H9 (cell line): ENCODE results near the gene BTNL3. TPM values are rescaled to one million over a fixed set of nuclear protein-coding genes. Genes with fewer than 3 reads are reported as not detected.

Experiments used
- DNase-seq: peaks from one replicate; pipeline ENCODE4 v3.0.0-alpha.2; 2017
- H2AFZ ChIP-seq: one replicate; pipeline ENCODE4 v1.6.1; 2013; ENCODE audit warnings: mild to moderate bottlenecking, low read length, control low read depth, moderate library complexity
- H2AK5ac ChIP-seq: 2 replicates; pipeline ENCODE4 v1.6.1; 2013; ENCODE audit warnings: low read length, control low read depth, mixed read lengths; ENCODE audit not compliant: insufficient read length
- H2BK120ac ChIP-seq: one replicate; pipeline ENCODE4 v1.6.1; 2013; ENCODE audit warnings: low read depth, mild to moderate bottlenecking, low read length, control low read depth, inconsistent platforms; ENCODE audit not compliant: poor library complexity, severe bottlenecking
- H2BK12ac ChIP-seq: 2 replicates; pipeline ENCODE4 v1.6.1; 2013; ENCODE audit warnings: low read length, control low read depth, mixed read lengths, low read depth; ENCODE audit not compliant: insufficient read length
- H2BK15ac ChIP-seq: 2 replicates; pipeline ENCODE4 v1.6.1; 2013; ENCODE audit warnings: low read depth, low read length, control low read depth
- H2BK20ac ChIP-seq: one replicate; pipeline ENCODE4 v1.6.1; 2013; ENCODE audit warnings: low read depth, mild to moderate bottlenecking, low read length, control low read depth, inconsistent platforms; ENCODE audit not compliant: poor library complexity, severe bottlenecking
- H2BK5ac ChIP-seq: 2 replicates; pipeline ENCODE4 v1.6.1; 2013; ENCODE audit warnings: low read length, control low read depth, mixed read lengths; ENCODE audit not compliant: insufficient read length
- H3K14ac ChIP-seq: 2 replicates; pipeline ENCODE4 v1.6.1; 2013; ENCODE audit warnings: low read length, control low read depth; ENCODE audit not compliant: insufficient read depth
- H3K18ac ChIP-seq: 2 replicates; pipeline ENCODE4 v1.6.1; 2013; ENCODE audit warnings: low read depth, mild to moderate bottlenecking, mixed read lengths, low read length, control low read depth; ENCODE audit not compliant: insufficient read length
- H3K23ac ChIP-seq: 2 replicates; pipeline ENCODE4 v1.6.1; 2013; ENCODE audit warnings: low read length, control low read depth, mixed read lengths, low read depth; ENCODE audit not compliant: insufficient read length
- H3K23me2 ChIP-seq: 2 replicates; pipeline ENCODE4 v1.6.1; 2013; ENCODE audit warnings: low read depth, mild to moderate bottlenecking, mixed read lengths, low read length, control low read depth; ENCODE audit not compliant: insufficient read length, poor library complexity, severe bottlenecking
- H3K27ac ChIP-seq: 2 replicates; pipeline ENCODE4 v1.5.1; 2013; ENCODE audit warnings: low read length, control low read depth, mixed read lengths, low read depth; ENCODE audit not compliant: insufficient read length
- H3K27me3 ChIP-seq: 2 replicates; pipeline ENCODE4 v1.6.1; 2013; ENCODE audit warnings: low read length, control low read depth, inconsistent platforms; ENCODE audit not compliant: insufficient read depth
- H3K4ac ChIP-seq: 2 replicates; pipeline ENCODE4 v1.6.1; 2013; ENCODE audit warnings: low read depth, mild to moderate bottlenecking, control low read depth, inconsistent platforms, low read length, moderate library complexity
- H3K4me1 ChIP-seq: 2 replicates; pipeline ENCODE4 v1.6.1; 2013; ENCODE audit warnings: low read length, control low read depth, inconsistent platforms; ENCODE audit not compliant: insufficient read depth
- H3K4me2 ChIP-seq: 2 replicates; pipeline ENCODE4 v1.6.1; 2013; ENCODE audit warnings: low read length, control low read depth, mixed read lengths; ENCODE audit not compliant: insufficient read length, insufficient read depth
- H3K56ac ChIP-seq: 2 replicates; pipeline ENCODE4 v1.6.1; 2013; ENCODE audit warnings: low read depth, mild to moderate bottlenecking, mixed read lengths, low read length, control low read depth; ENCODE audit not compliant: insufficient read length
- H3K79me1 ChIP-seq: 2 replicates; pipeline ENCODE4 v1.6.1; 2013; ENCODE audit warnings: low read depth, mild to moderate bottlenecking, moderate library complexity, low read length, control low read depth, inconsistent platforms; ENCODE audit not compliant: insufficient read depth, poor library complexity, severe bottlenecking
- H3K79me2 ChIP-seq: 2 replicates; pipeline ENCODE4 v1.6.1; 2013; ENCODE audit warnings: low read length, control low read depth, inconsistent platforms; ENCODE audit not compliant: insufficient read depth
- H3K9ac ChIP-seq: 2 replicates; pipeline ENCODE4 v1.6.1; 2013; ENCODE audit warnings: low read length, control low read depth, mixed read lengths; ENCODE audit not compliant: insufficient read length; ENCODE audit errors: extremely low read depth
- H3K9me3 ChIP-seq: one replicate; pipeline ENCODE4 v1.6.1; 2013; ENCODE audit warnings: low read depth, low read length, inconsistent platforms; ENCODE audit not compliant: control insufficient read depth
- H3T11ph ChIP-seq: one replicate; pipeline ENCODE4 v1.6.1; 2013; ENCODE audit warnings: mild to moderate bottlenecking, low read length, control low read depth, inconsistent platforms
- H4K20me1 ChIP-seq: one replicate; pipeline ENCODE4 v1.6.1; 2013; ENCODE audit not compliant: control insufficient read depth, insufficient read length, insufficient read depth
- H4K5ac ChIP-seq: 2 replicates; pipeline ENCODE4 v1.6.1; 2013; ENCODE audit warnings: low read depth, mild to moderate bottlenecking, mixed read lengths, low read length, control low read depth; ENCODE audit not compliant: insufficient read length
- H4K8ac ChIP-seq: replicated peaks from 2 replicates; pipeline ENCODE4 v1.6.1; 2013; ENCODE audit warnings: low read length, control low read depth, mixed read lengths, low read depth; ENCODE audit not compliant: insufficient read length
- H4K91ac ChIP-seq: 2 replicates; pipeline ENCODE4 v1.6.1; 2013; ENCODE audit warnings: low read depth, mild to moderate bottlenecking, moderate library complexity, mixed read lengths, low read length, control low read depth; ENCODE audit not compliant: insufficient read length
- H3K27ac Mint-ChIP-seq, 3 experiments: 2 replicates in 2 of 3; 3 replicates in 1 of 3; pipeline ENCODE4 v1.8.0; 2020 to 2021; ENCODE audit warnings: mixed read lengths in 3 of 3, mild to moderate bottlenecking in 1 of 3, moderate library complexity in 1 of 3
- H3K27me3 Mint-ChIP-seq: 2 replicates; pipeline ENCODE4 v1.8.0; 2021; ENCODE audit warnings: low read depth, mild to moderate bottlenecking, moderate library complexity, mixed read lengths
- H3K36me3 Mint-ChIP-seq, 3 experiments: 2 replicates in 2 of 3; 3 replicates in 1 of 3; pipeline ENCODE4 v1.8.0; 2020 to 2021; ENCODE audit warnings: low read depth in 3 of 3, mixed read lengths in 3 of 3; ENCODE audit not compliant: insufficient read depth in 1 of 3
- H3K4me1 Mint-ChIP-seq, 2 experiments: 2 replicates each; pipeline ENCODE4 v1.8.0; 2020; ENCODE audit warnings: mixed read lengths in 2 of 2
- H3K4me3 Mint-ChIP-seq, 2 experiments: 2 replicates in 1 of 2; 3 replicates in 1 of 2; pipeline ENCODE4 v1.8.0; 2020 to 2021; ENCODE audit warnings: mild to moderate bottlenecking in 2 of 2, mixed read lengths in 2 of 2, moderate library complexity in 1 of 2
- H3K9me3 Mint-ChIP-seq, 2 experiments: 2 replicates in 1 of 2; 3 replicates in 1 of 2; pipeline ENCODE4 v1.8.0; 2020; ENCODE audit warnings: mild to moderate bottlenecking in 2 of 2, mixed read lengths in 2 of 2, moderate library complexity in 1 of 2
- CTCF ChIP-seq: fragments of 200-600 bp; sonication (generic); conservative IDR thresholded peaks from 3 replicates; pipeline ENCODE4 v1.8.0; 2021; ENCODE audit warnings: antibody characterized with exemption, mild to moderate bottlenecking
- WGBS: extraction: QIAGEN DNeasy Blood & Tissue Kit; methylation state at CpG from one replicate; pipeline ENCODE4 v1.1.7; 2013; ENCODE audit warnings: missing lambda C conversion rate, low lambda C conversion rate, mixed read lengths; ENCODE audit not compliant: insufficient read length; ENCODE audit errors: extremely low coverage; 5-methylcytosine and 5-hydroxymethylcytosine counted together
- total RNA-seq: library from RNA; stranded (reverse); gene quantifications from 2 replicates; pipeline ENCODE4 v1.2.1, GENCODE V29; 2021

BTNL3 gene
- total RNA-seq, 1 experiment from 2014 or later = not detected

- Histone ChIP-seq H2BK120ac (no peak overlapping the region), H3K9ac (no peak overlapping the region), H3K27ac (no peak overlapping the region), H2BK15ac (no peak overlapping the region), H3K23ac (no peak overlapping the region), H3K27me3 (peaks cover 40% of the 10 kb centered on the region; the same call in 1 of the 2 replicates), H3K4ac (no peak overlapping the region), H2BK5ac (no peak overlapping the region), H3K4me1 (no peaks in the 10 kb centered on the region), H2BK20ac (no peak overlapping the region), H3K79me1 (no peaks in the 10 kb centered on the region), H4K5ac (no peak overlapping the region), H3K23me2 (peaks cover 14% of the 10 kb centered on the region), H2AK5ac (no peak overlapping the region), H3K4me2 (peak overlapping the region; percentile 91), H3T11ph (no peak overlapping the region), H3K79me2 (no peaks in the 10 kb centered on the region), H4K8ac (no peak overlapping the region), H3K14ac (no peak overlapping the region), H4K91ac (no peak overlapping the region), H2BK12ac (no peak overlapping the region), H3K56ac (no peak overlapping the region), H3K18ac (no peak overlapping the region), H2AFZ (no peak overlapping the region), H3K9me3 (no peaks in the 10 kb centered on the region), H4K20me1 (no peaks in the 10 kb centered on the region)
- Mint-ChIP-seq H3K27me3 (peaks cover 77% of the 10 kb centered on the region), H3K9me3 (peaks cover 5 to 8% of the 10 kb centered on the region in 2 experiments; a peak in 4 of 5 replicates), H3K27ac (no peak overlapping the region), H3K4me3 (peak overlapping the region; percentile 56 to 78), H3K4me1 (peaks cover 21 to 24% of the 10 kb centered on the region in 2 experiments), H3K36me3 (no peaks in the 10 kb centered on the region)
- no CpG with 5 or more reads among the region's 27 CpGs for whole genome bisulfite sequencing
- no peak for TF ChIP-seq CTCF
- DNase-seq = no peak
Observed at GRCh38 chr5:181051841-181052671, 63.4 kb downstream of the BTNL3 start.
